GM12872 (cell line): ENCODE measurements around the gene LTBP1.

Source experiments
- CTCF ChIP-seq: IDR thresholded peaks from 3 replicates; pipeline ENCODE4 v1.5.1; 2011; ENCODE audit warnings: low read depth, mild to moderate bottlenecking, low read length, moderate library complexity; ENCODE audit not compliant: insufficient read depth

The LTBP1 gene

GRCh38 chr2:32952761-32953476 lies 6.2 kb downstream of the LTBP1 start:
- no peak for TF ChIP-seq CTCF

- no peak for TF ChIP-seq CTCF
Observed at GRCh38 chr2:32954206-32954605, 7.5 kb downstream of the LTBP1 start.

- TF ChIP-seq CTCF = no peak
Observed at GRCh38 chr2:32958821-32959220, 12.1 kb downstream of the LTBP1 start.

GRCh38 chr2:32960238-32960637 lies 13.5 kb downstream of the LTBP1 start:
- TF ChIP-seq CTCF = no peak

- no peak for TF ChIP-seq CTCF
Observed at GRCh38 chr2:32960647-32961403, 14.1 kb downstream of the LTBP1 start.

GRCh38 chr2:32962690-32963089 lies 15.9 kb downstream of the LTBP1 start:
- TF ChIP-seq CTCF = no peak

GRCh38 chr2:32963941-32964340 lies 17.2 kb downstream of the LTBP1 start:
- no peak for TF ChIP-seq CTCF
